Posterior cingulate gyrus (tissue), 11 donors: ENCODE data around the gene ADIPOQ.
A peak's percentile ranks its signal among the peaks of the same experiment; 100 is the strongest.
"Not testable (repeated sequence)": the region's sequence is repeated elsewhere in the genome, so short reads cannot be mapped to it uniquely, and the experiment has no call there.

Experiments
- DNase-seq, 10 donors: peaks; one replicate each; pipeline versions ENCODE4 v3.0.0 to v3.0.0-alpha.2; 2020 to 2021; ENCODE audit warnings: mixed read lengths in 3 of 10
- intact Hi-C: fragments of 100-400 bp; cut with DNase I; formaldehyde crosslinking; loops from one replicate; pipeline ENCODE4 v1.15.1; 2023

Gene ADIPOQ

GRCh38 chr3:186842426-186843038 lies at the start of gene ADIPOQ:
Gene ADIPOQ, plus strand, starts transcription at chr3:186842710. Its CDS starts 10,349 bp downstream, at chr3:186853059.
- intact Hi-C loops, result no loop called here
- DNase-seq, result no peak

GRCh38 chr3:186798239-186798874 lies 44.2 kb upstream of the ADIPOQ start:
- intact Hi-C loops, result no loop called here
- DNase-seq, result no peak

DNA sequence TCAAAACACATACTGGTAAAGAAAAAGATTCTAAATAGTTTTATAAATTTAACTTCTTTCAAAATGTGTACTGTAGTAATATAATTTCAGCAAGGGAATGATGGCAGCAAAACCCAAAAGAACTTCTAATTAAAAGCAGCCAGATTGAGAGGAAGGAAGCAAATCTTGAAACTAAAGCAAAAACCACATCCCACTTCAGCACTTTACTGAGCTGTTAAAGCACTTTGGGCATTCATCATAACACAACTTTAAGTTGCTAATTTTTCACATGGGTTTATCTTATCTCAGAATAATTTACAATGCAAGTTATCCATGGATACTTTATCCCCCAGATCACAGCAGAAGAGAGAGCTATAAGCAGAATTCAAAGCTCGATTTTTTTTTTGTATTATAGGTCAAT lies 42.2 kb upstream of the ADIPOQ start:
- intact Hi-C loops, result no loop called here
- DNase-seq, result no peak

GRCh38 chr3:186802701-186803100 lies 39.8 kb upstream of the ADIPOQ start:
- DNase-seq, result no peak
- intact Hi-C loops, result no loop called here

DNA sequence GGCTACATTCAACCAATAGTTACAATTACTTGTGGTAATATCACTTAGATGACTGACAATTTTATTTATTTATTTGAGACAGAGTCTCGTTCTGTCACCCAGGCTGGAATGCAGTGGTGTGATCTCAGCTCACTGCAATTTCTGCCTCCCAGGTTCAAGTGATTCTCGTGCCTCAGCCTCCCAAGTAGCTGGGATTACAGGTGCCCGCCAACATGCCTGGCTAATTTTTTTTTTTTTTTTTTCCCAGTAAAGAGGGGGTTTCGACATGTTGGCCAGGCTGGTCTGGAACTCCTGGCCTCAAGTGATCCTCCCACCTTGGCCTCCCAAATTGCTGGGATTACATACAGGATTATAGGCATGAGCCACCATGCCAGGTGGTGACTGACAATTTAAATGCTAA lies 39.1 kb upstream of the ADIPOQ start:
- DNase-seq, intact Hi-C loops: not testable (repeated sequence)

- intact Hi-C loops, result loop anchor here (2.0 kb wide), 1 partner anchor 24 kb away; the partner anchor contains the start of gene EIF4A2
- DNase-seq, result peak; percentile 77 to 98 (median 90)
Measured at GRCh38 chr3:186806089-186807055, 36.1 kb upstream of the ADIPOQ start, which contains the start of gene RFC4. Gene RFC4, minus strand, starts transcription at chr3:186806482. Its CDS starts 1,769 bp downstream, at chr3:186804713.

DNA sequence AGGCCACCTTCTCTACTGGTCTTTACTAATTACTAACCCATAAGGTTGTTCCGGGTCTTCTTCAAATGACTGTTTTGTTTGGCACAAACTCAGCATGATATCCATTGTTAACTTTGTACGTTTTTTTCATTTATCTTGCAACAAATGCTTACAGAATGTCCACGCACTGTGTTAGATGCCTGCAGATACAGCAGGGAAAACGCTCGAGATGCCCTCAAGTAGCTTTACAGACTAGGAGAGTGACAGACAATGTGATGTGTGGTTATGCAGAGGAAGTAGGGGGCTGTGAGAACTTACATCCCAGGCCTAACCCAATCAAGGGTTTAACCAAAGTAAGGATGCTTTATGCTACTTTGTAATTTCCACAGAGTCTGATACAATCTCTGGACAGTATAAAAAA lies 35.3 kb upstream of the ADIPOQ start:
- DNase-seq, result no peak
- intact Hi-C loops, result loop anchor here (2.0 kb wide), 1 partner anchor 24 kb away; the partner anchor contains the start of gene EIF4A2

- intact Hi-C loops, result no loop called here
- no peak for DNase-seq
Measured at GRCh38 chr3:186810336-186810996, 32.0 kb upstream of the ADIPOQ start.

- DNase-seq, intact Hi-C loops: not testable (repeated sequence)
Measured at GRCh38 chr3:186811313-186811712, 31.2 kb upstream of the ADIPOQ start.

- intact Hi-C loops, result no loop called here
- no peak for DNase-seq
Measured at GRCh38 chr3:186814100-186814499, 28.4 kb upstream of the ADIPOQ start.

DNA sequence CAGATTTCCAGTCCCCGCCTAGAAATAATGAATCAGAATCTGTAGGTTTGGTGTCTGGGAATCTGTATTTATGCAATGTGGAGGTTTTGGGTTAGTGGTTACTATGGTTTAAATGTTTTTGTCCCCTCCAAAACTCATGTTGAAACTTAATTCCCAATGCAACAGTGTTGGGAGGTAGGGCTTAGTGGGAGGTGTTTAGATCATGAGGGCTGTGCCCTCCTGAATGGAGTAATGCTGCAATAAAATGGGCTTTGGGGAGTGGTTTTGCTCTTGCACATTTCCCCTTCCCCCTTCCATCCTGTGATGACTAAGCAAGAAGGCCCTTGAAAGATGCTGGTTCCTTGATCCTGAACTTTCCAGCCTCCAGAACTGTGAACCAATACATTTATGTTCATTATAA lies 27.1 kb upstream of the ADIPOQ start:
- no peak for DNase-seq
- intact Hi-C loops, result no loop called here

DNA sequence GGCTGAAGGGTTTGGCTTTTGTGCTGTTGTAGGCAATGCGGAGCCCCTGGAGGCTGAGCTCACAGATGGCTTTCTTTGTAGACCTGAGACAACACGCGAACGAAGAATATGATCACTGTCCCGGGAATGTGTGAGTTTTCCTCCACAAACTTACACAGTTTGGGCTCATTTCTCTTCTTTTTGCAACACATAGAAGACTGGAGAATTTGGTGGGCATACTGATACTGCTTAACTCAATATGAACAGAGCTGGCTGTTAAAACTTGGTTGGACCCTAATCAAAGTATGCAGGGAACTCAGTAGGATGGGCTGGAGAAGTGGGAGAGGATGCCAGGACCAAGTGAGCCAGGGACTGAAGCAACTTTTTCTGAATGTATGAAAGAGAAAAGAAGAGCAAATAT lies 24.0 kb upstream of the ADIPOQ start:
- intact Hi-C loops, result no loop called here
- no peak for DNase-seq

- intact Hi-C loops, result no loop called here
- DNase-seq, result no peak
Measured at GRCh38 chr3:186818956-186819355, 23.6 kb upstream of the ADIPOQ start.

GRCh38 chr3:186821429-186822387 lies 20.8 kb upstream of the ADIPOQ start:
- DNase-seq, result no peak
- intact Hi-C loops, result loop anchor here (1.0 kb wide), 1 partner anchor 206 kb away; no protein-coding TSS in a partner anchor

GRCh38 chr3:186822388-186822759 lies 20.1 kb upstream of the ADIPOQ start:
- DNase-seq, intact Hi-C loops: not testable (repeated sequence)

GRCh38 chr3:186823386-186823785 lies 19.1 kb upstream of the ADIPOQ start:
- intact Hi-C loops, result no loop called here
- DNase-seq, result no peak

- peak in 7 of 10 donors; percentile 24 to 90 (median 40) for DNase-seq
Measured at GRCh38 chr3:186824430-186825139, 17.9 kb upstream of the ADIPOQ start.

GRCh38 chr3:186825294-186825821 lies 17.2 kb upstream of the ADIPOQ start:
- intact Hi-C loops, result no loop called here
- DNase-seq, result peak; percentile 22 to 96 (median 72)

More at GRCh38 chr3:186824430-186825139, 17.9 kb upstream of the ADIPOQ start:
- intact Hi-C loops, result no loop called here
